Pulmonary artery endothelial cell (primary cell): ENCODE data around the gene DAPK1. TPM values are rescaled to one million over a fixed set of nuclear protein-coding genes. Genes with fewer than 3 reads are reported as not detected.

Experiments used
- DNase-seq: peaks from one replicate; pipeline ENCODE4 v3.0.0-alpha.2; 2011; ENCODE audit warnings: low read depth, low spot score
- total RNA-seq: library from RNA; depleted of rRNA; stranded (reverse); fragments of >200 nt; gene quantifications from 2 replicates; pipeline ENCODE4 v1.2.3, GENCODE V29; 2014

DAPK1 gene
- total RNA-seq, 1 donor from 2014 or later = 43.2 TPM

DNA sequence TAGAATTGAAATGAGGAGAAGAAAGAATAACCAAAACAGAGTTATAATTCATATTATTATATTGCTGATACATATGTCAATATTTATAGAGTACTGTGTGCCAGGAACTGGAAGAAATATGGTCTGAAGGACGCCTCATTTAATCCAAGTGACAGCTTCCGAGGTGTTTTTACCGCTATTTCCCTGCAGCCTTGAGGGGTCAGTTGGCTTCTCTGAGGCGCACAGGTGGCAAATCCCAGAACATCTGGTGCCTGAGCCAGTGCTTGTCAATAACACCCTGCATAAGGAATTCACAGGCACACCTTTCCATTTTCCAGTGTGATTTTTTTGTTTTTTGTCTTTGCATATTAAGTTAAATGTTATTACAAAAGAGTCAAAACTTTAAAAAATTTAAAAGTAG, 185.0 kb downstream of the DAPK1 start:
- no peak for DNase-seq

DNA sequence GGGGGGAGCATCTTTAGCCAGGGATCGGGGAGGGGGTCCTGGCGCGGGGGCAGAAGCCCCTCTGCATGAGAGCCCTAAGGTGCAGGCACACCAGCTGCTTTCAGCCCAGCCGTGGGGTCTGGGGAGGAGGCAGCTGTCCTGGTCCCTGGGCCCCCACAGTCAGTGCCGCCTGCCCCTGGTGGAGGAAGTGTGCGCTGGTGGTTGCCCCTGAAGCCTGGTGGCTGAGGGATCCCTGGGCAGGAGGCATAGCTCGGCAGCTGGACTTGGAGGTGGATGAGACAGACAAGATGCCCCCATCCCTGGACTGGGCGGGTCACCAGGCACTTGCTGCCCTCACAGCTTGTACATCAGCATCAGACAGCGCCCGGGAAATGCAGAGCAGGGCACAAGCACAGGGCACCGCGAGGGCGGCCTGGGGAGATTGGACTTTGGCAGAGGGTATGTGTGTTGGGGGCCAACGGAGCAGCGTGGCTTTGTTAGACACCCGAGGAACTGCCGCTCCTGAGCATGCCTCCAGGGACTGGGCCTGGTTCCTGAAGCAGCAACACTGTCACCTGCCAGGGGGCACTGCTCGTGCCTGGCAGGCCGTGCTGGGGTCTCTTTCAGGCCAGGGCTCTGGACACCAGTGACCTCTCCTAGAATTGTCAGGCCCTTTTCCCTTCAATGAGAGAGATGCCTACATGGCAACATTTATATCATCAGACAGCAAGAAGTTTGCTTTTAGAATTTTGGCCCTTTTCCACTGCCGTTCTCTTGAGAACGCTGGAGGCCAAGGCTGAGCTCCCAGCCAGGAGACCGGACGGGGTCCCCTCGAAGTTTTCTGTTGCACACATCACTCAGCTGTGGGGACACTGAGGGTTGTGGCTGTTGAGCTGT, 186.3 kb downstream of the DAPK1 start:
- no peak for DNase-seq

DNA sequence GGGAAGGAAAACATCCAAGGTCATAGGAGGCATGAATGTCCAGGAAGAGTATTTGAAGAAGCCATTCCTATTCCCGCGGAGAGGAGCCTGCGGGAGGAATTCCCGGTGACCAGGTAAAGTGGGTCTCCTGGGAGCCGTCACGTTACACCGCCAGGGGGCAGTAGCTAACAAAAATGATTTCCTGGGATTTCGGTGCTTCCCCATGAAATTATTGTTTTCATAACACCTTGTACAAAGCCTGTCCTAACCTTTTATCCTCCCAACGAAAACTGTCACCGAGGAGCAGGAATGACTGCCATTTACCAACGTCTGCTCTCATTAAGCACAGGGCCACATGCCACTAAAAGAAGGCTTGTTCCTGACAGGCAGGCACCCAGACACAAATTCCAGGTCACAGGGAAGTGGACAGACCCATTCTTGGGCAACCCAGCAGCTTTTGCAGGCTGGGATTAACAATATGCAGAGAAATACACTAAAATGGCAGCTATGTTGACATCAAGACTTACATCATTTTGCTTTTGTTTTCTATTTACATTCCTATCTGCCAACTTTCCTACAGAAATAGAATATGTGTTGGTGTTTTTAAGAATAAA, 187.1 kb downstream of the DAPK1 start:
- DNase-seq = no peak

DNA sequence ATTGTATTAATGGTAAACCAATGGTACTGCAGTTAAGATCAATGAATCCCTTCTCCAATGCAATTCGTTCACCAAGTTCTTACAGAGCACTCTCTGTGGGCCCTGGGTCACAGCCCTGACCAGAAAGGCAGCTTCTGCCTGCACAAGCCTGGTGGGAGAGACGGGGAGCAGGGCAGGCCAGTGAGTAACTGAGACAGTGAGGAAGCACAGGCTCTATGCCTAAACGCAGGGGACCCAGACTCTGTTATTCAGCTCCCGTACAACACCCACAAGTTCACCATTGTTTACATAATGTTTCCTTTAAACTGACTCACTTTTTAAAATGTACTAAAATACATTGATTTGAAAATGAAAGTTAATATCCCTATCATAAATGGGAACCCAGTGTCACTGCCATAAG, 187.8 kb downstream of the DAPK1 start:
- DNase-seq = no peak

DNA sequence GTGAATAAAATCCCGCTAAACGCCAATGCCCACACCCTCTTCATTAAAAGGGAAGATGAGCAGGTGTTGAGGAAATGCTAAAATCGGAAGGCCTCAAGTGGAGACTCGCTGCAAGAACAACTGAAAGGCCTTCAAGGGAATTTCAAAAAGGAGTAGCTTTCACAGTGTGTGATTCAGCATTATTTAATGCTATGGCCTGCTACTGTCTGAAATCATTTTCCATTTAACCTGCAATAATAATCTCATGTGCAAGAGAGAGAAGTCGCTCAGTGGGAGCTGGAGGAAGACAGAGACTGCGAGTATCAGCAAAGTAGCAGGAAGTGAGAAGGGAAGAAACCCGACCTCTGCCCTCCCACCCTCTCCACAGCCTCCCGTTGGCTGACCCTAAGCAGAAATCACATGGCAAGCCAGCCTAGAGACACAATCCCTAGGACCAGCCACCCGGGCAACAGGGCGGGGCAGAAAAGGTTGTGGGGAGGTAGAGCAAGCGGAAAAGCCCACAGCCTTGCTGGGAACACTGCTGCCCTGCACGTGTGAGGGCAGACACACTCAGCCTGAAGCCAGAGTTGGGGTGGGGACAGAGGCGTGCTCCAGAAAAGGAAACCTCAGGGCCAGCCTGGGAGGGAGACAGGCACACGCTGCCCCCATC, 188.3 kb downstream of the DAPK1 start:
- no peak for DNase-seq

DNA sequence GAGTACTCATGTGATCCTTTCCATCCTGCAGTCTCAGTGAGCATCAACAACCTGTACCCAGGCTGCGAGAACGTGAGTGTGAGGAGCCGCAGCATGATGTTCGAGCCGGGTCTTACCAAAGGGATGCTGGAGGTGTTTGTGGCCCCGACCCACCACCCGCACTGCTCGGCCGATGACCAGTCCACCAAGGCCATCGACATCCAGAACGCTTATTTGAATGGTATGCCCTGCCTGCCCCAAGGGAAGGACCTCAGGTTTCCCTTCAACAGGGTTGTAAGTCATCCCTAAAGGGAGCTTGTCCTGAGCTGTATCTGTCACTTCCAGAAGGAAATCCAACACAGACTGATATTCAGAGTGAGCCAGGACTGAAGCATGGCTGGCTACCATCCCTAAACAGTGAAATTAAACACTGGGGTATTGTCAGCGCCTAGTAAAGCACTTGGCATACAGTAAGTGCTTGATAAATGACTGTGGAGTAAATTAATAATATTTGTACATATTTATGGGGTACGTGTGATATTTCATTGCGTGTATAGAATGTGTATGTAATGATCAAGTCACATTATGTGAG, 188.9 kb downstream of the DAPK1 start:
- no peak for DNase-seq

DNA sequence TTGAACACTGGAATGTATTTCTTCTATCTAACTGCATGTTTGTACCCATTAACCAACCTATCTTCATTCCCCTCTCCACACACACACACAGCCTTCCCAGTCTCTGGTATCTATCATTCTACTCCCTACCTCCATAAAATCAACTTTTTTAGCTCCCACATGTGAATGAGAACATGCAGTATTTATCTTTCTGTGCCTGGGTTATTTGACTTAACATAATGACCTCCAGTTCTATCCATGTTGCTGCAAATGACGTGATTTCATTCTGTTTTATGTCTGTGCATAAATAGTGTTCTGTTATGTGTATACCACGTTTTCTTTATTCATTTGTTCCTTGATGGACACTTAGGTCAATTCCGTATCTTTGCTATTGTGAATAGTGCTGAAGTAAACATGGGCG, 189.5 kb downstream of the DAPK1 start:
- DNase-seq = no peak

DNA sequence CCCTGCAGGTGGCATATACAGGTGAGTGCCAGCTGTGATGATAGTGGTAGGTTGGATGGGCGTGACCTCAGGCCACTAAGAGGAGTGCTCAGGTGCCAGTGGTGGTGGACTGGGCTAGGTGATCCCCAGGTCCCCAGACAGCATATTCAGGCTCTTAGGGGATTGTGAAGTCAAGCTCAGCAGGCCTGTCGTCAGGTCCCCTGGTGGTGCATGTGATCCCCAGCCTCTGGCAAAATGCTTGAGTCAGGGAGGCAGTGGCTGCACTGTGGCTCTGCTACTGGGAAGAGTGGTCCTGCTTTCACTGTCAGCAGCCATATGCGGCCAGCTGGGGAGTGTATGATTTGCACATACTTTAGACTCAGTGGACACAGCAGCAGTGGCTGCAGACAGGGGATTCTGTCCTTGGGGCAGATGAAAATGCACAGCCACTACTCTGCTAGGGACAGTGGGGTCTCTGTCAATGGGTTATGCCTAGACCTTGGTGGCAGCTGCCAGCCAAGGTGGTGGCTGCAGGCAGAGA, 196.6 kb downstream of the DAPK1 start:
- no peak for DNase-seq

DNA sequence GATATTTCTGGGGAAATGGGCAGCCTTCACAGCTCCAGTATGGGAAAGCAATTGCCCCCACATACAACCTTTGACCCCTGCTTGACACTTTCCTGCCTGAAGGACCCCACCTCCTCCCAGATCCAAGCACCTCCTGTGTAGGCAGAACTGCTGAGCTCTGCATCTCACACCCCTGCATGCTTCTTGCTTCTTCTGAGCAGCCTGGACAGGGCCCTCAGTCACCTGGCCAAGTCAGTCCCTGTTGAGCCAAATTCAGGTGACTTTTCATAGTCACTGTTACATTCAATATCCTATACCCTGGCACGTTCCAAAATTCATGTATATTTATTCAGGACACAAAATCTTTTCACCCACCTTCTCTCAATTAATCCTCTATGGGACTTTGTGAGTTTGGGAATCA, 197.9 kb downstream of the DAPK1 start:
- no peak for DNase-seq

DNA sequence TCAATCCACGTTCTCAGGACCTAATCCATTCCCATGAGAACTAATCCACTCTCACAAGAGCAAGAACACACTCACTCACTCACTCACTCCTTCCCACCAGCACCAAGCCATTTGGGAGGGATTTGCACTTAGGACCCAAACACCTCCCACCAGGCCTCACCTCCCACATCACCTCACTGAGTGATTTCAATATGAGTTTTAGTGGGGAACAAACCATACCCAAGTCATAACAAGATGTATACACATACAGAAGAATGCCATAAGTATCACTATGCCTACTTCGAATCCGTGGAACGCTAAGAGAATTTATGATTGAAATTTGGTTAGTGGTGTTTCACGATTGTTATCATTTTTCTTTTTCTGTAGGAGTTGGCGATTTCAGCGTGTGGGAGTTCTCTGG, 199.0 kb downstream of the DAPK1 start:
- DNase-seq = no peak

DNA sequence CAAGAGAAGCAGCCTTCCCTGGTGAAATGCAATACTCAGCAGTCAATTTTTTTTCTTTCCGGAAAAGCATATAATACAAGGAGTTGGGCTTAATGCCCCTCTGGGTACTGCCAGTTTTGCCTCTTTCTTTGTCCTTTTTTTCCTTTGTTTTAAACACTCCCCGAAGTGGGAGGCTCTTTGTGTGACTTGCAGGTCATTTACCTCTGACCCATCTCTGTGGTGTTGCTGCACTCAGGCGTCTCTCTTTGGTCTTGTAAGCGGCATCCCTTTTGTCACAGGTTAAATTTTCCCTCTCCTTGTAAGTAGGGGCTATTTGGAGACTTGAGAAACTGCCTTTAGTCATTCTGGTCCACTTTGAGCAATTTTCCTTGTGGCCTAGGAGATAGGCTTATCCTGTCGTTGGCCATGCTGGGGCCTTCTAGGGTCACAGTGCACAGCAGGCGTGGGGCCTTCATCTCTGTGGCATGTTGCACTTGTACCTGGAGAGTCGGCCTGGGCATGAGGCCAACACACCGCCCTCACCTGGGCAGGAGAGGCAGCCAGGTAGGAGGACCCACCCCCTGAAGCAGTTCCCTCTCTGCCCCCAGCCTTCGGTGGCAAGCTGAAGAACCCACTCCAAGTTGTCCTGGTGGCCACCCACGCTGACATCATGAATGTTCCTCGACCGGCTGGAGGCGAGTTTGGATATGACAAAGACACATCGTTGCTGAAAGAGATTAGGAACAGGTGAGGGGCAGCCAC, 200.6 kb downstream of the DAPK1 start:
- no peak for DNase-seq

DNA sequence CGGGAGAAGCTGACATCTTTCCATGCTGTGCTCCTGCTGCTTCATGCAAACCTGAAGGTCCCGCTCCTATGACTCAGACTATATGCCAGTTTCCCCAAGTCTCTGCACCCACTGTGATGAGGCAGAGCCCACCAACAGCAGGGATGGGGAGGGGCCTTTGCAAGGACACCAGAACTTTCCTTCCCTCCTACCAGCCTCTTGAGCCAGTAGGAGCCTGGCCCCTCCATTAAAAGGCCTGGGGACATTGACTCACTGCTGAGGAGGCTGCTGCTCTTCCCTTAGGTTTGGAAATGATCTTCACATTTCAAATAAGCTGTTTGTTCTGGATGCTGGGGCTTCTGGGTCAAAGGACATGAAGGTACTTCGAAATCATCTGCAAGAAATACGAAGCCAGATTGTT, 202.2 kb downstream of the DAPK1 start:
- no peak for DNase-seq

DNA sequence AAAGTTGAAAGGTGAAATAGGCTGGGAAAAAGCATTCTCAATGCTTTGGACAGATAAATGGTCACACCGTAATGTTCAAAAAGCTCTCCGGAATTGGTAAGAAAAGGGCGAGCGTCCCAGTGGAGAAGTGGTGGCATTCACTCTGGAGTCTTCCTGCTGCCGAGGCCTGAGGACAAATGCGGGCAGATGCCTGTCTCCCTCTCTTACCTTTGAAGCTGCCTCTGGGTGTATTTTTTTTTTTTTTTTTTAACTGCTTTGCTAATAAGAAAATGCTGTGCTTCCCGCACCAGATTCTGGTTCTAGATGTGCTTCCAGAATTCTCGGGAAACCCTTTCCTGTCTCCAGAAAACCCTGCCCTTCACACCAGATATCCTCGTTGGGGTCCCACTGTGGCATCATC, 203.8 kb downstream of the DAPK1 start:
- no peak for DNase-seq

DNA sequence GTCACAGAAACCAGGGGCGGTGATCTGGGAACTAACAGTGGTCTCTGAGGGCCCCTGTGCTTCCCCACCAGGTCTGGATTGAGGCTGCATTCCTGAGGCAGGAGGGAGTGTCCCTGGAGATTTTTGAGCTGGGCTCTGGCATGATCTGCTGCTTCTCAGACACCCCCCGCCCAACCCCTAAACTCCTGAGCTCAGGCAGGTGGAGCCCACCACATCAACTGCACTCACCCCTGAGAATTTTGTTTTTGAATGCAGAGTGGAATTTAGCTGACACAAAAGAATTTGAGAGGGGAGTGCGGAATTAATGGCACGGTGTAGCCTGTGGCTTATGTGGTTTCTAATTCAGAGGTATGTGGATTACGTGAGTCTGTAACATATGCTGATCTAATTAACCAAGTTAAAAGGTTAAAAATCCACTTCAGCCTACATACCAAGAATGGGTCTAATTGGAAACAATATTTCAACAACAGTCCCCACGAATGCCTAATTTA, 204.3 kb downstream of the DAPK1 start:
- no peak for DNase-seq

DNA sequence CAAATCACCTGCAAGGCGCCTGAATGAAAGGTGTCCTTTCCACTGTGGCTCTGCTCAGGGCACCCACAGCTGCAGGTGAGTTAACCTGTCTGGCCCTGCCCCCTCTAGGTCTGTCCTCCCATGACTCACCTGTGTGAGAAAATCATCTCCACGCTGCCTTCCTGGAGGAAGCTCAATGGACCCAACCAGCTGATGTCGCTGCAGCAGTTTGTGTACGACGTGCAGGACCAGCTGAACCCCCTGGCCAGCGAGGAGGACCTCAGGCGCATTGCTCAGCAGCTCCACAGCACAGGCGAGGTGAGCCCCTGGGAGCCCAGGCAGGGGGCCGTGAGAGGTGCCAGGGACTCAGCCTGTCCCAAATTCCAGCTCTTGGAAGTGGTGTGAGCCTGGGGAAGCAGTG, 205.3 kb downstream of the DAPK1 start:
- no peak for DNase-seq

DNA sequence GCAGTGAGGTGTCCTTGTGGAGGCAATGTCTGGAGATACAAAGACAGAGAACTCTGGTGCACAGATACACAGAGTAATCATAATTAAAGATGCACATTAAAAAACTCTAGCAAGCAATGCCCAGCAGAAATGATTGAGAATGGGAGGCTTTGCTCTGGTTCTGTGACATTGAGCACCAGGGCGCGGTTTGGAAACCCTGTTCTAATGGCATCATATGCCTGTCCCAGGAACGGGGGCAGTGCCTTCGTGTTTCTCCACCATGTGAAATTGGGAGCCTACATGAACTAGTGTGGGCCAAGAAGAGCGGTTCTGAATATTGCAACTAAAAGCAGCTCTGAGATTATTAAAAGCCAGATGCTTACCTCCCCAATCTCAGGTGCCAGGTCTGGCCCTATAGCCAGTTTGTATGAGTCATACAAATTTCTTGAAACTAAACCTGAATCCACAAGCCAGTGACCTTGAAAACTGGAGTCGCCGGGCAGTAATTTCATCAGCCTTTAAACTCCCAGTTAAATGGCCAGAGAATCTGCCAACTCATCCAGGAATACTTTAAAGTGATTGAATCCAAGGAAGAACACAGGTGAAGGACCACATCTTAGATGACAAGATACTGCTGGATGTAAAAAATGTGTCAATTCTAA, 206.1 kb downstream of the DAPK1 start:
- DNase-seq = no peak

DNA sequence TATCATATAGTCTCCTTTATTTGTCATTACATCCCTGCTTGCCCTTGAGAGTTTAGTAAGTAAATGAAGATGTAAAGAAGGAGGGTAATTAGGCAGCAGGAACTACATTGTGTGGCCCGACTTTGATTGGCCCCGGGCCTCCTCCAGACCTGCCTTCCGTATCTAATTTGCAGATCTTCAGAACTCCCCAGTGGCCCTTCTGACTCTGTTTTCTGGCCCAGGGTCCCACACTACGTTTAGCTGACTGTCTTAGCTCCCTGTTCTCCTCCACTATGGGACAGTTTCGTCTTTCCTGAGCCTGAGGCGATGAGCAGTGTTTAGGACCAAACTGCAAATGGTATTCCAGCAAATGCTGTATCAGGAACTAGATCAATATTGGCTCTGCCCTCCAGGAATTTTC, 206.7 kb downstream of the DAPK1 start:
- DNase-seq = no peak

DNA sequence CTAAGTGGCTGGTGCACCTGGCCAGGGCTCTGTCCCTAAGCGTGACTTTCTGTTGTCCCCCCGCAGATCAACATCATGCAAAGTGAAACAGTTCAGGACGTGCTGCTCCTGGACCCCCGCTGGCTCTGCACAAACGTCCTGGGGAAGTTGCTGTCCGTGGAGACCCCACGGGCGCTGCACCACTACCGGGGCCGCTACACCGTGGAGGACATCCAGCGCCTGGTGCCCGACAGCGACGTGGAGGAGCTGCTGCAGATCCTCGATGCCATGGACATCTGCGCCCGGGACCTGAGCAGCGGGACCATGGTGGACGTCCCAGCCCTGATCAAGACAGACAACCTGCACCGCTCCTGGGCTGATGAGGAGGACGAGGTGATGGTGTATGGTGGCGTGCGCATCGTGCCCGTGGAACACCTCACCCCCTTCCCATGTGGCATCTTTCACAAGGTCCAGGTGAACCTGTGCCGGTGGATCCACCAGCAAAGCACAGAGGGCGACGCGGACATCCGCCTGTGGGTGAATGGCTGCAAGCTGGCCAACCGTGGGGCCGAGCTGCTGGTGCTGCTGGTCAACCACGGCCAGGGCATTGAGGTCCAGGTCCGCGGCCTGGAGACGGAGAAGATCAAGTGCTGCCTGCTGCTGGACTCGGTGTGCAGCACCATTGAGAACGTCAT, 208.5 kb downstream of the DAPK1 start:
- DNase-seq = no peak

DNA sequence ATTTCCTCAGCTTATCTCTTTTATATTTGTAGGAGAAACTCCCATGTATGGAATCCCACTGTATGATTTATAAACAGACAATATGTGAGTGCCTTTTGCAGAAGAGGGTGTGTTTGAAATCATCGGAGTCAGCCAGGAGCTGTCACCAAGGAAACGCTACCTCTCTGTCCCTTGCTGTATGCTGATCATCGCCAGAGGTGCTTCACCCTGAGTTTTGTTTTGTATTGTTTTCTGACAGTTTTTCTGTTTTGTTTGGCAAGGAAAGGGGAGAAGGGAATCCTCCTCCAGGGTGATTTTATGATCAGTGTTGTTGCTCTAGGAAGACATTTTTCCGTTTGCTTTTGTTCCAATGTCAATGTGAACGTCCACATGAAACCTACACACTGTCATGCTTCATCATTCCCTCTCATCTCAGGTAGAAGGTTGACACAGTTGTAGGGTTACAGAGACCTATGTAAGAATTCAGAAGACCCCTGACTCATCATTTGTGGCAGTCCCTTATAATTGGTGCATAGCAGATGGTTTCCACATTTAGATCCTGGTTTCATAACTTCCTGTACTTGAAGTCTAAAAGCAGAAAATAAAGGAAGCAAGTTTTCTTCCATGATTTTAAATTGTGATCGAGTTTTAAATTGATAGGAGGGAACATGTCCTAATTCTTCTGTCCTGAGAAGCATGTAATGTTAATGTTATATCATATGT, 210.3 kb downstream of the DAPK1 start:
- DNase-seq = no peak

DNA sequence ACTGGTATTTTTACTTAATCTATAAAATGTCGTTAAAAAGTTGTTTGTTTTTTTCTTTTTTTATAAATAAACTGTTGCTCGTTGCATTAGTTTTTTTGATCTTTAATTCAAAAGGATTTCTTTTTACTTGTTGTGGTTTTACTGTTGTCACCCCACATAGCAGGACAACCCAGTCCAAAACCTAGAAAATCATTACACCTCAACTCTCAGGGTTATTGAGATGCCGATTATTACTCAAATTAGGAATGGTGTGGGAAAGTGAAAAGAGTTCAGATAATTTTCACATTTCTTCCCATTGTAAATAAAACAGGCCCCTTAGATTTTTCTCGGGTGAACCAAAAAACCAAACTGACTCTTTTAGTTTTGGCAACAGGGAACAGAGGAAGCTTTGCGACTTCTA, 210.9 kb downstream of the DAPK1 start:
- DNase-seq = no peak
